GM23248 (cell line): ENCODE results near the gene LHX1.

ENCODE experiments used
- EZH2 ChIP-seq: fragments of 200-600 bp; sonication (generic); IDR thresholded peaks from 2 replicates; pipeline ENCODE4 v1.6.1; 2018; ENCODE audit warnings: antibody characterized with exemption, mild to moderate bottlenecking; ENCODE audit not compliant: insufficient read depth, poor library complexity, severe bottlenecking
- EZH2phosphoT487 ChIP-seq: fragments of 200-600 bp; sonication (generic); IDR thresholded peaks from 2 replicates; pipeline ENCODE4 v1.6.1; 2018; ENCODE audit warnings: antibody characterized with exemption, moderate library complexity, mild to moderate bottlenecking, low read depth; ENCODE audit not compliant: insufficient read depth

- TF ChIP-seq EZH2 (no peak), EZH2phosphoT487 (no peak)
Measured at GRCh38 chr17:36930583-36930900, 6.7 kb upstream of the LHX1 start.
